Adipose tissue (tissue), 3 donors: ENCODE data around the gene OTOS. TPM values are rescaled to one million over a fixed set of nuclear protein-coding genes. Genes with fewer than 3 reads are reported as not detected.

Experiments
- H3K27ac ChIP-seq: one replicate; pipeline ENCODE4 v1.5.1; 2013; ENCODE audit warnings: low read depth, low read length
- WGBS, 3 donors: extraction: QIAGEN DNeasy Blood & Tissue Kit; methylation state at CpG; one replicate each; pipeline ENCODE4 v1.1.7; 2013; 5-methylcytosine and 5-hydroxymethylcytosine counted together
- polyA plus RNA-seq, 3 donors: library from polyadenylated mRNA; stranded (reverse); fragments of 200-250 nt; gene quantifications; one replicate each; pipeline ENCODE4 v1.2.3, GENCODE V29; 2013
- donor health status: healthy with polysubstance abuse.
- donor health status: Bipolar disorder and iron deficiency.
- donor health status: healthy.

OTOS gene
- polyA plus RNA-seq, result under 1 TPM in 1 of 3 donors, not detected in 2; 0.58 TPM

- H3K27ac ChIP-seq, result no peak within 1 kb of the TSS
- 54 to 69% (median 61%) methylated on average over 5 of the region's 5 CpGs for WGBS, 3 donors
Observed at GRCh38 chr2:240140511-240140910, at the start of gene OTOS. TSS of gene OTOS (minus strand) at chr2:240140658. CDS start at chr2:240140326, 332 bp downstream.

GRCh38 chr2:240189686-240190085, 49.2 kb upstream of the OTOS start:
- WGBS, 3 donors, result 66 to 81% (median 74%) methylated on average over 4 of the region's 4 CpGs

GRCh38 chr2:240187989-240188590, 47.6 kb upstream of the OTOS start:
- H3K27ac ChIP-seq, result no peak overlapping the region
- 80 to 87% (median 87%) methylated on average over 10 of the region's 10 CpGs for WGBS, 3 donors

More at GRCh38 chr2:240189686-240190085, 49.2 kb upstream of the OTOS start:
- no peak overlapping the region for H3K27ac ChIP-seq

- H3K27ac ChIP-seq, result no peak overlapping the region
- 81 to 88% (median 86%) methylated on average over 7 of the region's 7 CpGs for WGBS, 3 donors
Observed at GRCh38 chr2:240186191-240186725, 45.8 kb upstream of the OTOS start.

- no peak overlapping the region for H3K27ac ChIP-seq
- WGBS, 3 donors, result 28 to 68% (median 59%) methylated on average over 3 of the region's 3 CpGs
Observed at GRCh38 chr2:240184656-240185055, 44.2 kb upstream of the OTOS start.

- WGBS, 3 donors, result 73 to 87% (median 83%) methylated on average over 12 to 13 of the region's 13 CpGs
- no peak overlapping the region for H3K27ac ChIP-seq
Observed at GRCh38 chr2:240183875-240184590, 43.6 kb upstream of the OTOS start.

- no peak overlapping the region for H3K27ac ChIP-seq
- 70 to 75% (median 71%) methylated on average over 22 of the region's 22 CpGs for WGBS, 3 donors
Observed at GRCh38 chr2:240183006-240183874, 42.8 kb upstream of the OTOS start.

GRCh38 chr2:240182476-240182875, 42.0 kb upstream of the OTOS start:
- WGBS, 3 donors, result 81 to 89% (median 81%) methylated on average over 4 of the region's 4 CpGs
- H3K27ac ChIP-seq, result no peak overlapping the region

GRCh38 chr2:240182001-240182400, 41.5 kb upstream of the OTOS start:
- 73 to 90% (median 82%) methylated on average over 5 of the region's 5 CpGs for WGBS, 3 donors
- H3K27ac ChIP-seq, result no peak overlapping the region

- H3K27ac ChIP-seq, result no peak overlapping the region
- 59 to 78% (median 74%) methylated on average over 8 of the region's 8 CpGs for WGBS, 3 donors
Observed at GRCh38 chr2:240179941-240180666, 39.6 kb upstream of the OTOS start.

- H3K27ac ChIP-seq, result no peak overlapping the region
- WGBS, 3 donors, result 75 to 78% (median 75%) methylated on average over 11 of the region's 11 CpGs
Observed at GRCh38 chr2:240179186-240179815, 38.8 kb upstream of the OTOS start.

GRCh38 chr2:240178564-240178963, 38.1 kb upstream of the OTOS start:
- 81 to 82% (median 81%) methylated on average over 3 of the region's 3 CpGs for WGBS, 3 donors
- no peak overlapping the region for H3K27ac ChIP-seq

- H3K27ac ChIP-seq, result no peak overlapping the region
- WGBS, 3 donors, result 62 to 65% (median 62%) methylated on average over 7 of the region's 7 CpGs
Observed at GRCh38 chr2:240174496-240174895, 34.0 kb upstream of the OTOS start.

GRCh38 chr2:240172071-240172895, 31.8 kb upstream of the OTOS start:
- 58 to 84% (median 83%) methylated on average over 13 of the region's 13 CpGs for WGBS, 3 donors

GRCh38 chr2:240170883-240171282, 30.4 kb upstream of the OTOS start:
- WGBS, 3 donors, result 74 to 85% (median 84%) methylated on average over 3 of the region's 3 CpGs
- H3K27ac ChIP-seq, result no peak overlapping the region

More at GRCh38 chr2:240172071-240172895, 31.8 kb upstream of the OTOS start:
- H3K27ac ChIP-seq, result no peak overlapping the region

GRCh38 chr2:240170354-240170735, 29.9 kb upstream of the OTOS start:
- 34 to 49% (median 34%) methylated on average over 6 of the region's 6 CpGs for WGBS, 3 donors

More at GRCh38 chr2:240170354-240170735, 29.9 kb upstream of the OTOS start:
- no peak overlapping the region for H3K27ac ChIP-seq
